ENCODE data around the gene STOX1.

- TF ChIP-seq CTCF (IDR thresholded peaks at IDR 0.05; ENCODE audit: low read depth, low read length, poor library complexity, severe bottlenecking) = no peak
- TF ChIP-seq EZH2phosphoT487 (IDR thresholded peaks at IDR 0.05; ENCODE audit: borderline replicate concordance, low read length) = no peak
Measured at GRCh38 chr10:68900427-68901104, 73.2 kb downstream of the STOX1 start.
